ENCODE results near the gene SAPCD2.

SAPCD2 gene

DNA sequence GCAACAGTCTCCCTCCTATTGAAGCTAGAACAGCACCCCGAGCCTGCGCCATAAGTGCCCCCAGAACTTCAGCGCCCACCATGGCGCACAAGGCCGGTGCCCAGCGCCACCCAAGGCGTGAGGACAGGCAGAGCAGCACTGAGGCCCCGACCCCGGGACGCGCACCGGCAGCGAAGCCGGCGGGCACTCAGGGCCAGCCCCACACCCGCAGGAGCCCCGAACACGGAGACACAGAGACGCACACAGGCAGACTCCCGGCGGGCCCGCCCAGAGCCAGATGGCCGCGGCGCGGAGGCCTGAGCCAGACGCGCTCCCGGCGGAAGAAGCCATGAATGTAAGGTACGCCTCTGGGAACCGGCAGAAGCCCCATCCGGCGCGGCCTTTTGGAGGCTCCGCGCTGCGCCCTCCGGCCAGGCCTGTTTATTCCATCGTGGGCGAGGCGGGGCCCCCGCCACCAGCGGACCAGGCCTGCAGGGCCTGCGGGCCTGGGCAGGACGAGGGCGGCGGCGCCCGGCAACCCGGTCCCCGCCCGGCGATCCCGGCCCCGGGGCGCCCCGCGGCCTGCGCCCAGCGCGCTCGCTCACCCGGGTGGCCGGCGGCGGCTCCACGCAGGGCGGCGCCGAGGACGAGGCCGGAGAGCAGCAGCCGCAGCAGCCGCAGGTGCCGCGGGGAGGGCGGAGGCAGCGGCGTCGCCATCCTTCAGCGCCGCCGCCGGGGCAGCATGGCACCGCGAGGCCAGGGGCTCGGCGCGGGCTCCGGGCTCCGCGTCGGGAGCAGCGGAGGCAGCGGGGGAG lies 24.9 kb downstream of the SAPCD2 start:
- H3K27me3 ChIP-seq (replicated peaks): peaks cover 11% of the 10 kb centered on the region
- TF ChIP-seq, protein P1, sequence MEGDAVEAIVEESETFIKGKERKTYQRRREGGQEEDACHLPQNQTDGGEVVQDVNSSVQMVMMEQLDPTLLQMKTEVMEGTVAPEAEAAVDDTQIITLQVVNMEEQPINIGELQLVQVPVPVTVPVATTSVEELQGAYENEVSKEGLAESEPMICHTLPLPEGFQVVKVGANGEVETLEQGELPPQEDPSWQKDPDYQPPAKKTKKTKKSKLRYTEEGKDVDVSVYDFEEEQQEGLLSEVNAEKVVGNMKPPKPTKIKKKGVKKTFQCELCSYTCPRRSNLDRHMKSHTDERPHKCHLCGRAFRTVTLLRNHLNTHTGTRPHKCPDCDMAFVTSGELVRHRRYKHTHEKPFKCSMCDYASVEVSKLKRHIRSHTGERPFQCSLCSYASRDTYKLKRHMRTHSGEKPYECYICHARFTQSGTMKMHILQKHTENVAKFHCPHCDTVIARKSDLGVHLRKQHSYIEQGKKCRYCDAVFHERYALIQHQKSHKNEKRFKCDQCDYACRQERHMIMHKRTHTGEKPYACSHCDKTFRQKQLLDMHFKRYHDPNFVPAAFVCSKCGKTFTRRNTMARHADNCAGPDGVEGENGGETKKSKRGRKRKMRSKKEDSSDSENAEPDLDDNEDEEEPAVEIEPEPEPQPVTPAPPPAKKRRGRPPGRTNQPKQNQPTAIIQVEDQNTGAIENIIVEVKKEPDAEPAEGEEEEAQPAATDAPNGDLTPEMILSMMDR (IDR thresholded peaks at IDR 0.05; ENCODE audit: low read depth, low read length, missing control alignments): no peak
- in situ Hi-C loops (cut with HindIII; ENCODE audit: low pct_ligation_motif_present, low sequenced_read_pairs): loop anchor here (25.0 kb wide), 2 partner anchors 108 to 233 kb away; partner anchors contain the start of genes C8G, FBXW5 and RABL6
- no peaks in the 10 kb centered on the region for H3K36me3 ChIP-seq (replicated peaks)
- peak; percentile 32 for DNase-seq
- peak overlapping the region; percentile 54 for H3K4me3 ChIP-seq (ENCODE audit: low read depth, low read length)
- no peak overlapping the region for H3K27ac ChIP-seq

DNA sequence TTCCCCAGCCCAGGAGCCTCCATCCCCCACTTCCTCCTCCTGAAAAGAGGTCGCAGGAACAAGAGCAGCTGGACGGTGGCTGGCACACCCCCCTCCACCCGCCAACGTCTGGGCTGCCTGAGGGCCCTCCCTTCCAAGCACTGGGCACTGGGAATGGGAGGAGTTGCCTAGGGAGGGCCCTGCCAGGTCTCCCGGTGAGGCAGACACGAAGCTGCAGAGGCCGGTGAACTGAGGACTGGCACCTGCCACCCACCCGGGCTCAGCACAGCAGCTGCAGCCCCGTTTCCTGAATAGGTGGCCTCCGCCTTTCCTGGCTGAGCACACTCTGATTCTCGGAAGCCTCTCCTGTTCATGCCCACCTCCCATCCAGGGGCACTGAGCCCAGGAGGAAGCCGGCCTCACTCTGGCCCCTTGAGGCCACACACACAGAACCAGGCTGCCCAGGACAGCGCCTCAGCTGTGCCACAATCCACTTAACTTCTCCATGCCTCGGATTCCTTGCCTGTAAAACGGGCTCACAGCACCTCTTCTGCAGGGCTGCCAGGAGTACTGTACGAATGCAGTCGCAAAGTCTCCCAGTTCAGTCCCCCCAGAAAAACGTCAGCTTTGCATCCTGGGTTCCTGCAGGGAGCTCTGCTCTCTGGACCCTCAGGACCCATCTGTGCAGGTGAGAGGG lies 25.7 kb downstream of the SAPCD2 start:
- Histone ChIP-seq H3K4me3 (ENCODE audit: low read depth, low read length) (peak overlapping the region; percentile 49), H3K27ac (no peak overlapping the region), H3K27me3 (replicated peaks) (peaks cover 10% of the 10 kb centered on the region), H3K36me3 (replicated peaks) (peaks cover 3% of the 10 kb centered on the region)
- TF ChIP-seq, protein P1 (IDR thresholded peaks at IDR 0.05; ENCODE audit: low read depth, low read length, missing control alignments): no peak
- in situ Hi-C loops (cut with HindIII; ENCODE audit: low pct_ligation_motif_present, low sequenced_read_pairs): loop anchor here (25.0 kb wide), 2 partner anchors 107 to 232 kb away; partner anchors contain the start of genes C8G, FBXW5 and RABL6
- DNase-seq: no peak

DNA sequence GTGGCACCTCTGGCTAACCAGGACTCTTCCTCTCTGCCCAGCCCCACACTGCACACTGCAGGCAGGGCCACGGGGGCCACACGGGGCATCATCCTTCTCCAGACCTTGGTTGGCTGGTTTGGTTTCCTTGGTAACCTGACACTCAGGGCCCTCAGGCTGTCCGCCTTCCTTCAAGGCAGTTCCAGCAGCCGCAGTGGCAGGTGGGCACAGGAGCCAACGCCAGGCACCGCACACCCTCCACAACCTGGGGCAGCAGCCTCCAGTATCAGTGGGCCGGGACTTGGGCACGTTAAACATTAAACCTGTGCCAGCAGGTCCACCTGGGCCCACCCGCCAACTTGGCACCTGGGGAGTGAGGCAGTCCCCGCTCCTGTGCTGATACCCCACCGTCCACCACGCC lies 26.3 kb downstream of the SAPCD2 start:
- Histone ChIP-seq H3K36me3 (replicated peaks) (peaks cover 9% of the 10 kb centered on the region), H3K27me3 (replicated peaks) (peaks cover 4% of the 10 kb centered on the region), H3K27ac (no peak overlapping the region), H3K4me3 (ENCODE audit: low read depth, low read length) (no peak overlapping the region)
- TF ChIP-seq, protein P1 (IDR thresholded peaks at IDR 0.05; ENCODE audit: low read depth, low read length, missing control alignments): no peak
- in situ Hi-C loops (cut with HindIII; ENCODE audit: low pct_ligation_motif_present, low sequenced_read_pairs): loop anchor here (25.0 kb wide), 2 partner anchors 107 to 232 kb away; partner anchors contain the start of genes C8G, FBXW5 and RABL6
- no peak for DNase-seq

DNA sequence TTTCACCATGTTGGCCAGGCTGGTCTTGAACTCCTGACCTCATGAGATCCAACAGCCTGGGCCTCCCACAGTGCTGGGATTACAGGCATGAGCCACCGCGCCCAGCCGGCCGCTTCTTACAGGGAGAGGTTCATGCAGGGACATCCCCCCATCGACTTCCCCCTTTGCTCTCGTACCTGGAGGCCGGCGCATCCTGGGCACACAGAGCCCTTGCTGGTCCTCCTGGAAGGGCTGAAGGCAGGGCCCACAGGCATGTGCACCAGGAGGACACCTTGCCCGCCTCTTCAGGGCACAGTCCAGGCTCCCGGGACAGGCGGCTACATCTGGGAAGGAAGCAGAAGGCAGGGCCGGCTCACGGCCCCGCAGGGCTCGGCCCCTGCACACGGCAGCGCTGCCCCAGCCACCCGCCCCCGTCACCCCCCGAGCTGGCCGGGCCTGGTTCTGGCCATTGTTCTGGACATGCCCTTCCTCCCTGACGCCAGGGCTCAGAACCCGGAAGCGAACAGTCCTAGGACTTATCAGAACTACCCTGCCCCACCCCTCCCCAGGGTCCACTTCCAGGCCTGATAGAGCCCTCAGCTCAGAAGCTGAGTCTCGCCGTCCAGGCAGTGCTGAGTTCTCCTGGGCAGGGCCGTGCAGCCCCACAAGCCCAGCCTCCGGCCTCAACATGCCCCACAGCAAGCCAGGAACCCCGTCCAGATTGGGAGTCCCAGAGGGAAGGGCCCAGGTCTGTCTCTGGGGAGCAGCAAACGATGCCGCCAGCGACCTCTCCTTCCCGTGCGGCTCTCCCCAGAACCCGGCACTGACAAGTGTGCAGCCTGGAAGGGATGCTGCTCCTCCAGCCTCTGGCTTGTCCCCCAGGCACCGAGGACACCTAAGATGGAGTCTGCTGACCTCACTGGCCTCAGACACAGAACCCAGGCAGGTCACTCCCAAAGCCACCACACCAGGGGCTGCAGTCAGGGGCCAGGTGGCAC lies 27.3 kb downstream of the SAPCD2 start:
- in situ Hi-C loops (cut with HindIII; ENCODE audit: low pct_ligation_motif_present, low sequenced_read_pairs): loop anchor here (25.0 kb wide), 2 partner anchors 106 to 231 kb away; partner anchors contain the start of genes C8G, FBXW5 and RABL6
- H3K27me3 ChIP-seq (replicated peaks): no peaks in the 10 kb centered on the region

DNA sequence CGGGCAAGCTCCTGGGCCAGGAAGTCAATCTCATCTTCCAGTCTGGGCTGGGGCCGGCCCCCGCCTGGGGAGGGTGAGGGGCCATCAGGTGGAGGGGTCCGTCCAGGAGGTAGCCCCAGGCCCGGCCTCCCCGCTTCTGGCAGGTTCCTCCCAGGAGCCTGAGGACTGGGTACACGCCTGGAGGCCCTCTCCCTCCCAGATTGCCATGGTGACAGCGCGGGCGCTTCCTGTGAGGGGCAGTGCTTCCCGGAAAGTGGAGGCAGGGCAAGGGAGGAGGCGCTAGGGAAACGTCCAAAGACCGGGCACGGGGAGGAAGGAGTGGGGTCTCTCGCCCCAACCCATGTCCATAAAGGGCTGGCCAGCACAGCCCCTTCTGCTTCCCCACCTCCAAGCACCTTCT lies 29.2 kb downstream of the SAPCD2 start:
- H3K27ac ChIP-seq: no peak overlapping the region
- no peak overlapping the region for H3K4me3 ChIP-seq (ENCODE audit: low read depth, low read length)
- H3K36me3 ChIP-seq (replicated peaks): peaks cover 15% of the 10 kb centered on the region
- no peak for DNase-seq
- no peaks in the 10 kb centered on the region for H3K27me3 ChIP-seq (replicated peaks)
- in situ Hi-C loops (cut with HindIII; ENCODE audit: low pct_ligation_motif_present, low sequenced_read_pairs): loop anchor here (25.0 kb wide), 2 partner anchors 104 to 229 kb away; partner anchors contain the start of genes C8G, FBXW5 and RABL6
- TF ChIP-seq, protein P1 (IDR thresholded peaks at IDR 0.05; ENCODE audit: low read depth, low read length, missing control alignments): no peak

More for the DNA sequence above, 27.3 kb downstream of the SAPCD2 start:
- Histone ChIP-seq H3K36me3 (replicated peaks) (peaks cover 15% of the 10 kb centered on the region), H3K27ac (no peak overlapping the region), H3K4me3 (ENCODE audit: low read depth, low read length) (no peak overlapping the region)
- no peak for DNase-seq
- TF ChIP-seq, protein P1 (IDR thresholded peaks at IDR 0.05; ENCODE audit: low read depth, low read length, missing control alignments): no peak

All from brain microvascular endothelial cell (primary cell).